HCT116 (cell line): Measurements from ENCODE around the gene PAQR6. TPM values are rescaled to one million over a fixed set of nuclear protein-coding genes. Genes with fewer than 3 reads are reported as not detected.
A peak's percentile ranks its signal among the peaks of the same experiment; 100 is the strongest.

Experiments used
- ATAC-seq: fragments of 200-7000 bp; cut with Tn5 transposase; 2 replicates; pipeline ENCODE4 v1.9.1; 2020; ENCODE audit warnings: mild to moderate bottlenecking, moderate library complexity
- BruUV-seq: library from RNA; stranded (reverse); fragments of 400-500 nt; replicated peaks from 2 replicates; lab custom pipeline; 2021; lab: Mats Ljungman, UMichigan
- CTCF ChIA-PET: fragments of 300-600 bp; sonication (Branson Sonifier 250); formaldehyde crosslinking; loops from one replicate; lab custom pipeline; 2021; ENCODE audit warnings: antibody characterized with exemption; lab: Charles Lee
- POLR2A ChIA-PET: fragments of 300-600, 350-600 bp; sonication (Branson Sonifier 250); formaldehyde crosslinking; loops from one replicate; lab custom pipeline; 2021; ENCODE audit warnings: antibody characterized with exemption; lab: Charles Lee
- RAD21 ChIA-PET, 2 experiments: fragments of 300-600 bp; sonication (Branson Sonifier 250); formaldehyde crosslinking; loops; one replicate each; lab custom pipeline; 2023; ENCODE audit warnings: low total read pairs in 2 of 2; ENCODE audit not compliant: uncharacterized antibody in 2 of 2, unreplicated experiment in 2 of 2, low non-redundant PET in 1 of 2; lab: Charles Lee
- DNase-seq: peaks from one replicate; pipeline ENCODE4 v3.0.0-alpha.2; 2010; ENCODE audit warnings: low read depth, low spot score
- H2AFZ ChIP-seq: fragments of 200-600 bp; shearing (Covaris generic), sonication (generic); 2 replicates; pipeline ENCODE4 v1.6.1; 2017; ENCODE audit warnings: low read depth, mixed run types, mixed read lengths, antibody characterized with exemption, low read length; ENCODE audit not compliant: poor library complexity, severe bottlenecking
- H3K27ac ChIP-seq: 2 replicates; pipeline ENCODE4 v1.5.1; 2012; ENCODE audit warnings: low read depth, low read length
- H3K27me3 ChIP-seq: fragments of 200-600 bp; sonication (generic); 2 replicates; pipeline ENCODE4 v1.6.1; 2016; ENCODE audit warnings: mixed run types, low read length, mixed read lengths; ENCODE audit not compliant: insufficient read depth
- H3K36me3 ChIP-seq, 2 experiments: fragments of 200-500 bp in 1 of 2; fragments of 200-600 bp in 1 of 2; sonication (Bioruptor generic) in 1 of 2; sonication (generic) in 1 of 2; 2 replicates each; pipeline versions ENCODE4 v1.5.1 to v1.6.1; 2014 to 2016; ENCODE audit warnings: low read length in 2 of 2, inconsistent platforms in 1 of 2, mixed read lengths in 1 of 2, mixed run types in 1 of 2; ENCODE audit not compliant: insufficient read depth in 2 of 2, control insufficient read depth in 1 of 2
- H3K4me1 ChIP-seq, 2 experiments: fragments of 200-600 bp in 1 of 2; sonication (generic) in 1 of 2; 2 replicates each; pipeline versions ENCODE4 v1.5.1 to v1.6.1; 2012 to 2017; ENCODE audit warnings: low read length in 2 of 2, inconsistent platforms in 1 of 2, mild to moderate bottlenecking in 1 of 2, mixed read lengths in 1 of 2, mixed run types in 1 of 2, moderate library complexity in 1 of 2; ENCODE audit not compliant: insufficient read depth in 2 of 2, control insufficient read depth in 1 of 2
- H3K4me2 ChIP-seq: fragments of 200-600 bp; sonication (generic); 2 replicates; pipeline ENCODE4 v1.6.1; 2017; ENCODE audit warnings: mixed run types, low read length, mixed read lengths
- H3K4me3 ChIP-seq, 2 experiments: fragments of 200-600 bp in 1 of 2; sonication (generic) in 1 of 2; replicated peaks in 1 of 2; 2 replicates each; pipeline ENCODE4 v1.5.1; 2011 to 2016; ENCODE audit warnings: low read length in 2 of 2, control low read depth in 1 of 2, low read depth in 1 of 2, mild to moderate bottlenecking in 1 of 2, mixed read lengths in 1 of 2, mixed run types in 1 of 2
- H3K79me2 ChIP-seq: fragments of 200-600 bp; sonication (generic); 2 replicates; pipeline ENCODE4 v1.6.1; 2017; ENCODE audit warnings: mild to moderate bottlenecking, mixed run types, low read length, moderate library complexity, mixed read lengths; ENCODE audit not compliant: insufficient read depth
- H3K9ac ChIP-seq: fragments of 200-600 bp; sonication (generic); 2 replicates; pipeline ENCODE4 v1.6.1; 2016; ENCODE audit warnings: low read length, mixed read lengths
- H3K9me2 ChIP-seq: fragments of 200-600 bp; sonication (generic), shearing (Covaris generic); 2 replicates; pipeline ENCODE4 v1.6.1; 2017; ENCODE audit warnings: mixed run types, mild to moderate bottlenecking, moderate library complexity; ENCODE audit not compliant: insufficient read depth
- H3K9me3 ChIP-seq, 2 experiments: fragments of 200-500 bp in 1 of 2; fragments of 200-600 bp in 1 of 2; sonication (Bioruptor generic) in 1 of 2; sonication (generic) in 1 of 2; 2 replicates each; pipeline ENCODE4 v1.6.1; 2014 to 2017; ENCODE audit warnings: low read length in 2 of 2, mixed read lengths in 2 of 2, inconsistent platforms in 1 of 2, low read depth in 1 of 2, mild to moderate bottlenecking in 1 of 2, mixed run types in 1 of 2, moderate library complexity in 1 of 2; ENCODE audit not compliant: control insufficient read depth in 1 of 2, insufficient read depth in 1 of 2
- H4K20me1 ChIP-seq: fragments of 200-600 bp; sonication (generic), shearing (Covaris generic); 2 replicates; pipeline ENCODE4 v1.6.1; 2017; ENCODE audit warnings: mixed run types, mild to moderate bottlenecking, moderate library complexity; ENCODE audit not compliant: insufficient read depth
- CEBPB ChIP-seq: IDR thresholded peaks from 2 replicates; pipeline ENCODE4 v1.6.1; 2012; ENCODE audit warnings: low read depth
- CTCF ChIP-seq, 3 experiments: fragments of 200-600 bp in 1 of 3; sonication (generic) in 1 of 3; IDR thresholded peaks in 2 of 3; conservative IDR thresholded peaks in 1 of 3; 2 replicates each; pipeline ENCODE4 v1.5.1; 2012 to 2017; ENCODE audit warnings: low read depth in 2 of 3, low read length in 2 of 3, antibody characterized with exemption in 1 of 3, borderline replicate concordance in 1 of 3, control low read depth in 1 of 3, mild to moderate bottlenecking in 1 of 3, mixed read lengths in 1 of 3, mixed run types in 1 of 3, moderate library complexity in 1 of 3; ENCODE audit not compliant: insufficient read depth in 1 of 3
- ELF1 ChIP-seq: IDR thresholded peaks from 2 replicates; pipeline ENCODE4 v1.6.1; 2012; ENCODE audit warnings: low read depth, borderline replicate concordance
- EZH2 ChIP-seq: fragments of 200-600 bp; sonication (generic); IDR thresholded peaks from 2 replicates; pipeline ENCODE4 v1.6.1; 2017; ENCODE audit warnings: antibody characterized with exemption, mixed run types
- JUND ChIP-seq: IDR thresholded peaks from 2 replicates; pipeline ENCODE4 v1.6.1; 2012
- RAD21 ChIP-seq: IDR thresholded peaks from 2 replicates; pipeline ENCODE4 v1.6.1; 2012; ENCODE audit warnings: low read depth, mild to moderate bottlenecking
- REST ChIP-seq: IDR thresholded peaks from 2 replicates; pipeline ENCODE4 v1.6.1; 2012; ENCODE audit warnings: low read depth
- YY1 ChIP-seq: IDR thresholded peaks from 2 replicates; pipeline ENCODE4 v1.6.1; 2011; ENCODE audit warnings: low read length, low read depth, moderate library complexity, mild to moderate bottlenecking; ENCODE audit not compliant: insufficient replicate concordance; ENCODE audit errors: extremely low read depth
- ZBTB33 ChIP-seq: IDR thresholded peaks from 2 replicates; pipeline ENCODE4 v1.6.1; 2011; ENCODE audit warnings: mild to moderate bottlenecking, low read length, moderate library complexity; ENCODE audit not compliant: insufficient replicate concordance; ENCODE audit errors: extremely low read depth
- intact Hi-C: fragments of 100-400 bp; cut with micrococcal nuclease; formaldehyde crosslinking; loops from 2 replicates; pipeline ENCODE4 v1.10.0; 2022
- total RNA-seq: library from RNA; stranded (reverse); gene quantifications from one replicate; pipeline ENCODE4 v1.2.1, GENCODE V29; 2021; ENCODE audit not compliant: unreplicated experiment
- TF ChIP-seq, protein P1 (sequence below): IDR thresholded peaks from 2 replicates; pipeline ENCODE4 v1.6.1; 2012

The PAQR6 gene
- total RNA-seq, 1 experiment from 2014 or later, result 10.9 TPM

DNA sequence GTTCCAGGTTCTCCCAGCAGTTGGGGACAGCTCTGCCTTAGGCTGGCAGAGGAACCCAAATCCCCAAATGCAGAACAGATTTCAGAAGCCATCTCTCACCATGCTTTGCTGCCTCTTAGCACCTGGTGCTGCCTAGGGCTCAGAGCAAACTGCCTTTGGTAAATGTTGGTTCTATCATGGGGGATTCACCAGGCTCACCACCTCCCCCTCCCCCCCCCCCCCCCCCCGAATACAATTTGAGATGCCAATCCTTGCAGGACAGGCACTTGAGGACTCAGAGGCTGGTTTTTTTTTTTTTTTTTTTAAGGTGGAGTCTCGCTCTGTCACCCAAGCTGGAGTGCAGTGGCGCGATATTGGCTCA, 447 bp upstream of the PAQR6 start:
- no peak for DNase-seq
- Histone ChIP-seq H3K4me2 (no peak overlapping the region), H3K27me3 (no peaks in the 10 kb centered on the region), H3K4me3 (no peak overlapping the region), H4K20me1 (peaks cover 3% of the 10 kb centered on the region; the same call in 1 of the 2 replicates), H3K9ac (no peak overlapping the region), H3K9me2 (no peaks in the 10 kb centered on the region), H3K36me3 (peaks cover 27 to 40% of the 10 kb centered on the region in 2 experiments), H3K4me1 (peaks cover 8 to 19% of the 10 kb centered on the region in 2 experiments), H3K27ac (peak overlapping the region; percentile 24; the same call in 1 of the 2 replicates), H3K9me3 (no peaks in the 10 kb centered on the region), H3K79me2 (no peaks in the 10 kb centered on the region), H2AFZ (no peak overlapping the region)
- no TSS peak for BruUV-seq
- ChIA-PET RAD21 (no interaction called here), POLR2A (no interaction called here), CTCF (no interaction called here)
- intact Hi-C loops, result no loop called here
- no peak for ATAC-seq
- TF ChIP-seq YY1 (no peak), CEBPB (no peak), RAD21 (no peak), ELF1 (no peak), EZH2 (no peak), ZBTB33 (no peak), CTCF (IDR thresholded peaks at IDR 0.05 in 2 of 3, conservative IDR thresholded peaks at IDR 0.05 in 1 of 3; ENCODE audit: borderline replicate concordance in 1 of 3, insufficient read depth in 1 of 3, low read depth in 2 of 3, low read length in 2 of 3) (no peak), REST (no peak), JUND (no peak)
- TF ChIP-seq, protein P1, sequence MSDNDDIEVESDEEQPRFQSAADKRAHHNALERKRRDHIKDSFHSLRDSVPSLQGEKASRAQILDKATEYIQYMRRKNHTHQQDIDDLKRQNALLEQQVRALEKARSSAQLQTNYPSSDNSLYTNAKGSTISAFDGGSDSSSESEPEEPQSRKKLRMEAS, result no peak
